VCaP (cell line): ENCODE measurements around the gene ZNF181.

Experiments
- H3K27ac ChIP-seq: fragments of 450-650 bp; 2 replicates; pipeline ENCODE4 v1.5.1; 2017
- TF ChIP-seq, protein P1 (sequence below): fragments of 450-650 bp; conservative IDR thresholded peaks from 2 replicates; pipeline ENCODE4 v1.5.1; 2017; ENCODE audit warnings: mild to moderate bottlenecking, moderate library complexity

Gene ZNF181

DNA sequence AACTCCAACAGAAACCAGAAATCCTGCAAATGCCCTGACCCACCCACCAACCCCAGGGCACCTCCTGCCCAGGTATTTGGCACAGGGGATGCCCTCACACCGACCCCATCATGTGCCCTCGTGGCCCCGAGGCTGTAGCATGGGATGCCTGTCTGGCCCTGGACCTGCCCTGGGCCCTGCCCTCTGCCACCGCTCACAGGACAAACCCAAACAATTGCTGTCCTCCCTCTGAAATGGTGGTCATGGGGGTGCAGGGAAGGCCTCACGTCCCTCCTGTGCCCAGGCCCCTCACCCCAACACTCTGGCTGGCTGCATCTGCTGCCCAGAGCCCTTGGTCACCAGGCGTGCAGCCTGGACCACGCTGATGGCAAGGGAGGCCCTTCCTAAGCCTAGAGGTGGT, 2.1 kb upstream of the ZNF181 start:
- no peak overlapping the region for H3K27ac ChIP-seq
- TF ChIP-seq, protein P1, sequence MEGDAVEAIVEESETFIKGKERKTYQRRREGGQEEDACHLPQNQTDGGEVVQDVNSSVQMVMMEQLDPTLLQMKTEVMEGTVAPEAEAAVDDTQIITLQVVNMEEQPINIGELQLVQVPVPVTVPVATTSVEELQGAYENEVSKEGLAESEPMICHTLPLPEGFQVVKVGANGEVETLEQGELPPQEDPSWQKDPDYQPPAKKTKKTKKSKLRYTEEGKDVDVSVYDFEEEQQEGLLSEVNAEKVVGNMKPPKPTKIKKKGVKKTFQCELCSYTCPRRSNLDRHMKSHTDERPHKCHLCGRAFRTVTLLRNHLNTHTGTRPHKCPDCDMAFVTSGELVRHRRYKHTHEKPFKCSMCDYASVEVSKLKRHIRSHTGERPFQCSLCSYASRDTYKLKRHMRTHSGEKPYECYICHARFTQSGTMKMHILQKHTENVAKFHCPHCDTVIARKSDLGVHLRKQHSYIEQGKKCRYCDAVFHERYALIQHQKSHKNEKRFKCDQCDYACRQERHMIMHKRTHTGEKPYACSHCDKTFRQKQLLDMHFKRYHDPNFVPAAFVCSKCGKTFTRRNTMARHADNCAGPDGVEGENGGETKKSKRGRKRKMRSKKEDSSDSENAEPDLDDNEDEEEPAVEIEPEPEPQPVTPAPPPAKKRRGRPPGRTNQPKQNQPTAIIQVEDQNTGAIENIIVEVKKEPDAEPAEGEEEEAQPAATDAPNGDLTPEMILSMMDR = no peak

DNA sequence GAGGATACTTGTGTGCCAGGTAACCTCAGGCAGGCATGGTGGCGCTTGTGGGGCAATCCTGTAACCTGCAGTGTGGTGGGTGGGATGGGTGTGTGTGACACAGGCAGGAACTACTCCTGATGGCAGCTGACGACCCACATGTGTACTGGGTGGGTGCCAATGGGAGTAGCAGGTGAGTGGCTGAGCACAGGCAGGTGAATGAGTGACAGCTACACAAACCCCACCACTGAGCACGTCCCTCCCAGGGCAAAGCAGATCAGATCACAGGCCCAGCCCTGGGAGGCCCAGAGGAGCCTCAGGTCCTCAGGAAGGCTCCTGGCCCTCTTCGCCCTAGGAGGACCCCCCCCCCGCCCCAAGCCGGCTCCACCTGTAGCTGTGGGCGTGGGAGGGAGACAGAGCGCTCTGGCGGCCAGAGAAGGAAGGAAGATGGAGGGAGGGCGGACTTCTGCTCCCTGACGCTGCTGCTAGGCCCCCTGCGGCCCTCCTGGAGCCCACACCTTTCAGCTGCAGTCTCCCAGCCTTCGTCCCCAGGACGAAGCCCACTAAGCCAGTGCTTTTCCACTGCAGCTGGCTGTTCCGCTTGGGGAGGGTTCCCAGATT, 1.3 kb upstream of the ZNF181 start:
- TF ChIP-seq, protein P1 = no peak
- peak overlapping the region; percentile 98 for H3K27ac ChIP-seq

DNA sequence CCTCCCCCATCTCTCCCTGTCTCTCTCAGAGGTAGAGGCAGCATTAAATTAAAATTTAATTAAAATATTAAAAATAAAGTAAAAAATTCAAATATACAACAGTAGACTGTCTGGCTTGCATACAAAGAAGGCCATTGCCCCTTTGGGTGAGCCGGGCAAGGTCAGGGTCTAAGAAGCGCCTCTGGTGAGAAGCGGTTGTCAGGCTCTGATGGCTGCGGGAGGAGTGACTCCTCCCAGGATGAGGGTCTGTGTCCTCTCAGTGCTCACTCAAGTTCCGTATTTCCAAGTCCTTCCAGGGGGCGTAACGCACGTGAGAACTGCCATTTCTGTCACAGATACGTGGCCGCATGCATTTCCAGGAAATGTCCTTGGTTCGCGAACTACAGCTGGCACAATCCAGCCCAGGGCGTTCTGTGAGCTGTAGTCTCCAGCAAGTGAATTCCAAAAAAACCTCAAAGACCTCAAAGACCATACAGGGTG, 737 bp upstream of the ZNF181 start:
- H3K27ac ChIP-seq = peak overlapping the region; percentile 98
- TF ChIP-seq, protein P1 = no peak

DNA sequence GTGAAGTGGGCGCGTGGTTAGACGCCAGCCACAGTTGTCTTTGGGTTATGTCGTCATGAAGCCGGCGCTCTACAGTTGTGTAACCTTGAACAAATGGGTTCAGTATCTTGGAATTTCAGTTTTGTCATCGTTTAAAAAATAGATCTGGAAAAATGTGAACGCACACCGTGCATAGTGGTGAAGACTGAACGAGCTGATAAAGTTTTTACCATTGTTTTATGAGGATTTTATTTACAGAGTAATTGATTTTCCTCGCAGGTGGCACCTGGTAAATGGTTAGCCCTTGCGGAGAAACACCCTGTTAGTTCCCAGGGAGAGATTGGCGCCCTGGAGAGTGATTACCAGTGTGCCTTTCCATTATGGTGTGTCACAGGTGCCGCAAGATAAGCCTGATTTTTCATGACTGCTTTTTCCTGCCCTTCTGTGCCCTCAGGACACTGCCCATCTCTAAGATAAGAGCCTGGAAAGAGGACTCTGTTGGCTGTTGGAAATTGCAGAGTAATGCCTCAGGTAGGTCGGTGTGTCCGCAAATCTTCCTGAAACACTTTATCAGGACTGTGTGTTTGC, 577 bp downstream of the ZNF181 start:
- TF ChIP-seq, protein P1 = no peak
- peak overlapping the region; percentile 98 for H3K27ac ChIP-seq

- TF ChIP-seq, protein P1 = no peak
- H3K27ac ChIP-seq = no peak overlapping the region
Observed at GRCh38 chr19:34744896-34745690, 11.1 kb downstream of the ZNF181 start.

GRCh38 chr19:34757441-34757840, 23.4 kb downstream of the ZNF181 start:
- TF ChIP-seq, protein P1 = no peak
- no peak overlapping the region for H3K27ac ChIP-seq

- TF ChIP-seq, protein P1 = no peak
- H3K27ac ChIP-seq = no peak overlapping the region
Observed at GRCh38 chr19:34759218-34759917, 25.3 kb downstream of the ZNF181 start.
